Measurements from ENCODE around the gene PPP1R14C. TPM values are rescaled to one million over a fixed set of nuclear protein-coding genes. Genes with fewer than 3 reads are reported as not detected.

The PPP1R14C gene
- total and polyA plus RNA-seq, 2 of the 13 experiments (the other 11 are each of a cell fraction or from before 2014, with no cell fraction given) = not detected

DNA sequence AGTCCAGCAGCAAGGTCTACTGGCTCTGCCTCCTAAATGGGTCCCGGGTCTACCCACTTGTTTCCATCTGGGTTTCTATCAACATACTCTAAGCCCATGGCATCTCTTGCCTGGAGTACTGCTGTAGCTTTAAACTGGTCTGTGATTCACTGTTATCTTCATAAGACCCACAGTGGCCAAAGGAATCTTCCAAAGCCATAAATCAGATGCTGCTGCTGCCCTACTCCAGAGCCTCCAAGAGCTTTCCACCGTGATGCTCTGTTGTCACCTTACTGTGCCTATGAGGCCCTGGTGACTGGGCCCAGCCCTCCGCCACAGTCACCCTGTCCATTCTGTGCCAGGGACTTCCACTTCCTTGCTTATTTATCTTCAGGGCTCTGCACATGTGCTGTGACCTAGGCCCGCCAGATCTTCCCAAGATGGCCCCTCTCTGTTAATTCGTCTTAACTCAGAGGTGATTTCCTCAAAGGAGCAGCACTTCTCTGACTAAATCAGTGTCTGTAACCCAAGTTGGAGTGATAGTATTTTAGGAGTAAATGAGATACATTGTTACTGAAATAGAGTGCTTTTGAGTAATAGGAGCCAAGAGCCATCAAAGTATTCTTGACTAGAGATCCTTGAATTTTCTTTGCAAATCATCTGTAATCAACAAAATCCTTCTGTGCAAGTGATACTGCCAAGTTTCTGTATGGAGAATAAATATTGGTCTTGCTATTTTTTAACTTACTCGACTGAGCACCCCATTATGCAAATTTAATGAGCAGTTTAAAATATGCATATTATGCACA lies 102.5 kb downstream of the PPP1R14C start (continued):
- TF ChIP-seq HOXA3 (CRISPR knock-in tag; IDR thresholded peaks at IDR 0.05) = no peak
- TF ChIP-seq, protein P1, sequence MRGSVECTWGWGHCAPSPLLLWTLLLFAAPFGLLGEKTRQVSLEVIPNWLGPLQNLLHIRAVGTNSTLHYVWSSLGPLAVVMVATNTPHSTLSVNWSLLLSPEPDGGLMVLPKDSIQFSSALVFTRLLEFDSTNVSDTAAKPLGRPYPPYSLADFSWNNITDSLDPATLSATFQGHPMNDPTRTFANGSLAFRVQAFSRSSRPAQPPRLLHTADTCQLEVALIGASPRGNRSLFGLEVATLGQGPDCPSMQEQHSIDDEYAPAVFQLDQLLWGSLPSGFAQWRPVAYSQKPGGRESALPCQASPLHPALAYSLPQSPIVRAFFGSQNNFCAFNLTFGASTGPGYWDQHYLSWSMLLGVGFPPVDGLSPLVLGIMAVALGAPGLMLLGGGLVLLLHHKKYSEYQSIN (CRISPR knock-in tag; IDR thresholded peaks at IDR 0.05; ENCODE audit: borderline replicate concordance) = no peak

DNA sequence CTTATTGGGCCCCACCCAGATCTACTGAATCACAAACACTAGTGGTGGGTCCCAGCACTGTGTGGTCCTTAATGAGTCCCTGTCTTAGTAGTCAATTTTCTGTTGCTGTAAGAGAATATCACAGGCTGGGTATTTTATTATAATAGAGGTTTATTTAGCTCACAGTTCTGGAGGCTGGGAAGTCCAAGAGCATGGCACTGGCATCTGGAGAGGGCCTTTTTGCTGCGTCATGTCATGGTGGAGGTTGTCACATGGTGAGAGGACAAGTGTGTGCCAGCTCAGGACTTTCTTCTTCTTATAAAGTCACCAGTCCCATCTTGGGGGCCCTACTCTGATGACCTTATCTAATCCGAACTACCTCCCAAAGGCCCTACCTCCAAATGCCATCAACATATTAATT lies 105.0 kb downstream of the PPP1R14C start:
- Histone ChIP-seq H3K27ac (ENCODE audit: extremely low read length, insufficient read depth, low read length) (no peak overlapping the region), H4K20me1 (ENCODE audit: insufficient read depth, low read length) (no peaks in the 10 kb centered on the region), H3K9ac (ENCODE audit: insufficient read depth, low read depth, low read length) (no peak overlapping the region), H3K9me3 (ENCODE audit: low read length) (no peaks in the 10 kb centered on the region; the same call in 1 of the 2 replicates), H2AFZ (ENCODE audit: low read length) (no peak overlapping the region), H3K4me2 (ENCODE audit: low read depth, low read length) (no peak overlapping the region), H3K4me1 (ENCODE audit: insufficient read depth, low read length) (no peaks in the 10 kb centered on the region), H3K27me3 (ENCODE audit: control insufficient read depth in 1 of 2, insufficient read depth in 2 of 2, low read length in 2 of 2) (no peaks in the 10 kb centered on the region), H3K36me3 (replicated peaks in 1 of 2; ENCODE audit: control insufficient read depth in 1 of 2, insufficient read depth in 2 of 2, low read length in 2 of 2) (no peaks in the 10 kb centered on the region), H3K79me2 (ENCODE audit: insufficient read depth, low read length) (no peaks in the 10 kb centered on the region), H3K4me3 (replicated peaks in 1 of 3; ENCODE audit: insufficient read depth in 1 of 3, low read depth in 2 of 3, low read length in 3 of 3) (no peak overlapping the region)
- DNase-seq (ENCODE audit: low spot score) = no peak
- in situ Hi-C loops (cut with HindIII; ENCODE audit: extremely low pct_ligation_motif_present, low pct_unique_long_range_greater_than_20kb) = no loop called here
- no TSS peak for BruUV-seq (replicated peaks)
- POLR2A ChIA-PET = no interaction called here
- no peak for ATAC-seq
- WGBS (ENCODE audit: low lambda C conversion rate) = 31% methylated on average over 2 of the region's 2 CpGs
- intact Hi-C loops (cut with micrococcal nuclease; ENCODE audit: unreplicated experiment) = no loop called here
- TF ChIP-seq, protein P2, sequence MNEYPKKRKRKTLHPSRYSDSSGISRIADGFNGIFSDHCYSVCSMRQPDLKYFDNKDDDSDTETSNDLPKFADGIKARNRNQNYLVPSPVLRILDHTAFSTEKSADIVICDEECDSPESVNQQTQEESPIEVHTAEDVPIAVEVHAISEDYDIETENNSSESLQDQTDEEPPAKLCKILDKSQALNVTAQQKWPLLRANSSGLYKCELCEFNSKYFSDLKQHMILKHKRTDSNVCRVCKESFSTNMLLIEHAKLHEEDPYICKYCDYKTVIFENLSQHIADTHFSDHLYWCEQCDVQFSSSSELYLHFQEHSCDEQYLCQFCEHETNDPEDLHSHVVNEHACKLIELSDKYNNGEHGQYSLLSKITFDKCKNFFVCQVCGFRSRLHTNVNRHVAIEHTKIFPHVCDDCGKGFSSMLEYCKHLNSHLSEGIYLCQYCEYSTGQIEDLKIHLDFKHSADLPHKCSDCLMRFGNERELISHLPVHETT (CRISPR knock-in tag; conservative IDR thresholded peaks at IDR 0.05) = no peak
- peak; percentile 92; the same call in 1 of the 2 replicates for TF ChIP-seq ZNF564 (CRISPR knock-in tag; IDR thresholded peaks at IDR 0.05)
- CTCF ChIA-PET (ENCODE audit: low intra/inter-chr PET ratio, low total read pairs) = no interaction called here
- no peak for FAIRE-seq

Measured in HepG2 (cell line).